K562 (cell line): ENCODE measurements around the gene DTNBP1. TPM values are rescaled to one million over a fixed set of nuclear protein-coding genes. Genes with fewer than 3 reads are reported as not detected.

Experiments
- ATAC-seq: fragments of 200-7000 bp; cut with Tn5 transposase; 3 replicates; pipeline ENCODE4 v1.9.1; 2020; ENCODE audit warnings: moderate library complexity
- BruUV-seq: library from RNA; stranded (reverse); fragments of 400-500 nt; replicated peaks from 2 replicates; lab custom pipeline; 2021; lab: Mats Ljungman, UMichigan
- CTCF ChIA-PET: fragments of 300-600 bp; formaldehyde crosslinking; extraction: SDS; loops from one replicate; lab custom pipeline; 2021; ENCODE audit warnings: low intra/inter-chr PET ratio; lab: Yijun Ruan, JAX
- POLR2A ChIA-PET: fragments of 300-600, 350-650 bp; sonication (Branson Sonifier 250); formaldehyde crosslinking; extraction: SDS; loops from one replicate; lab custom pipeline; 2021; ENCODE audit warnings: antibody characterized with exemption, inconsistent platforms; lab: Yijun Ruan, JAX
- DNase-seq, 4 experiments: peaks; one replicate each; pipeline versions ENCODE4 v3.0.0 to v3.0.0-alpha.2; 2011 to 2018; ENCODE audit warnings: low spot score in 3 of 4, mixed read lengths in 3 of 4; ENCODE audit errors: extremely low read depth in 1 of 4
- FAIRE-seq: peaks from 2 replicates; lab custom pipeline; 2011; peaks lifted over from hg19 to GRCh38; lab: Jason Lieb, UNC
- H2AFZ ChIP-seq: 2 replicates; pipeline ENCODE4 v1.6.0; 2011; ENCODE audit warnings: low read depth, low read length, control low read depth, inconsistent platforms
- H3K27ac ChIP-seq: fragments of 200-600 bp; 3 replicates; pipeline ENCODE4 v1.8.0; 2011; ENCODE audit warnings: low read depth, mild to moderate bottlenecking, control low read depth, inconsistent platforms, low read length, moderate library complexity, mixed read lengths; ENCODE audit errors: extremely low read depth
- H3K27me3 ChIP-seq, 2 experiments: fragments of 300-600 bp in 1 of 2; 2 replicates in 1 of 2; 3 replicates in 1 of 2; pipeline versions ENCODE4 v1.6.0 to v1.8.0; 2011; ENCODE audit warnings: inconsistent platforms in 2 of 2, low read length in 2 of 2, mild to moderate bottlenecking in 1 of 2, mixed read lengths in 1 of 2, moderate library complexity in 1 of 2; ENCODE audit not compliant: control insufficient read depth in 2 of 2, insufficient read depth in 2 of 2
- H3K36me3 ChIP-seq: fragments of 300-600 bp; 3 replicates; pipeline ENCODE4 v1.8.0; 2011; ENCODE audit warnings: mild to moderate bottlenecking, low read length, inconsistent platforms; ENCODE audit not compliant: control insufficient read depth, insufficient read depth
- H3K4me1 ChIP-seq, 2 experiments: fragments of 200-600 bp in 1 of 2; replicated peaks in 1 of 2; 2 replicates in 1 of 2; 3 replicates in 1 of 2; pipeline versions ENCODE4 v1.5.1 to v1.8.0; 2011; ENCODE audit warnings: inconsistent platforms in 2 of 2, low read length in 2 of 2, mild to moderate bottlenecking in 1 of 2, mixed read lengths in 1 of 2, moderate library complexity in 1 of 2; ENCODE audit not compliant: control insufficient read depth in 2 of 2, insufficient read depth in 2 of 2
- H3K4me2 ChIP-seq: 2 replicates; pipeline ENCODE4 v1.6.1; 2011; ENCODE audit warnings: low read length, control low read depth, inconsistent platforms, mixed read lengths; ENCODE audit not compliant: insufficient read depth
- H3K4me3 ChIP-seq: fragments of 200-600 bp; sonication (generic), shearing (Covaris generic); 2 replicates; pipeline ENCODE4 v1.5.1; 2016; ENCODE audit warnings: control low read depth, inconsistent platforms
- H3K79me2 ChIP-seq: fragments of 200-600 bp; 3 replicates; pipeline ENCODE4 v1.8.0; 2011; ENCODE audit warnings: low read length, inconsistent platforms; ENCODE audit not compliant: control insufficient read depth, insufficient read depth
- H3K9ac ChIP-seq, 2 experiments: 2 replicates each; pipeline versions ENCODE4 v1.6.0 to v1.6.1; 2011; ENCODE audit warnings: low read depth in 2 of 2, low read length in 2 of 2, control low read depth in 1 of 2, inconsistent platforms in 1 of 2, mild to moderate bottlenecking in 1 of 2, mixed read lengths in 1 of 2; ENCODE audit not compliant: insufficient read depth in 1 of 2
- H3K9me1 ChIP-seq: one replicate; pipeline ENCODE4 v1.6.0; 2011; ENCODE audit warnings: inconsistent platforms, mild to moderate bottlenecking, low read length, moderate library complexity; ENCODE audit not compliant: control insufficient read depth, insufficient read depth
- H3K9me3 ChIP-seq: replicated peaks from 2 replicates; pipeline ENCODE4 v1.5.1; 2011; ENCODE audit warnings: low read depth, low read length, inconsistent platforms; ENCODE audit not compliant: control insufficient read depth, insufficient read depth
- H4K20me1 ChIP-seq: replicated peaks from 2 replicates; pipeline ENCODE4 v1.6.1; 2011; ENCODE audit warnings: low read length, inconsistent platforms, mixed read lengths; ENCODE audit not compliant: control insufficient read depth, insufficient read depth
- EGR1 ChIP-seq: fragments of 450-650 bp; conservative IDR thresholded peaks from 2 replicates; pipeline ENCODE4 v1.6.1; 2017; ENCODE audit warnings: mild to moderate bottlenecking
- NFYB ChIP-seq: IDR thresholded peaks from 2 replicates; pipeline ENCODE4 v1.6.1; 2011; ENCODE audit warnings: mild to moderate bottlenecking, moderate library complexity; ENCODE audit not compliant: insufficient read length; ENCODE audit errors: extremely low read depth
- RAD21 ChIP-seq, 2 experiments: fragments of 250-450 bp in 1 of 2; fragments of 450-650 bp in 1 of 2; sonication (Bioruptor Pico) in 1 of 2; formaldehyde crosslinking in 1 of 2; IDR thresholded peaks in 1 of 2; conservative IDR thresholded peaks in 1 of 2; 2 replicates each; pipeline versions ENCODE4 v1.4.0 to v1.8.0; 2020 to 2022; ENCODE audit warnings: mild to moderate bottlenecking in 2 of 2, moderate library complexity in 1 of 2
- SMC3 ChIP-seq: conservative IDR thresholded peaks from 2 replicates; pipeline ENCODE4 v1.6.1; 2011; ENCODE audit warnings: low read depth, low read length, improper control_type of control experiment; ENCODE audit not compliant: insufficient read depth
- WGBS: fragments of 100-300 bp; shearing (Covaris generic); methylation state at CpG from one replicate; pipeline ENCODE4 v1.1.6; 2016; ENCODE audit warnings: low coverage, mixed read lengths; ENCODE audit not compliant: insufficient coverage; ENCODE audit errors: missing lambda C conversion rate; 5-methylcytosine and 5-hydroxymethylcytosine counted together
- in situ Hi-C: fragments of 300-500 bp; cut with MboI; formaldehyde crosslinking; loops from 4 replicates; pipeline ENCODE4 v1.15.0; 2018; ENCODE audit warnings: inconsistent platforms, mixed read lengths
- intact Hi-C: fragments of 100-400 bp; cut with micrococcal nuclease; formaldehyde crosslinking; loops from 2 replicates; pipeline ENCODE4 v1.14.2; 2022
- polyA plus RNA-seq, 8 experiments: library from polyadenylated mRNA; depleted of rRNA in 4 of 8; stranded (reverse) in 5 of 8; unstranded in 3 of 8; fragments of >200 nt; fragmentation: Nextera tagmentation in 2 of 8; fragmentation: Illumina TruSeq in 1 of 8; extraction: Ambion mirVana in 2 of 8; extraction: Trizol in 1 of 8; gene quantifications; 2 replicates each; pipeline versions ENCODE4 v1.2.1 to v1.2.3, GENCODE V29; 2011 to 2014; ENCODE audit warnings: inconsistent platforms in 1 of 8, missing spikeins in 1 of 8
- total RNA-seq, 7 experiments: library from RNA; depleted of rRNA in 6 of 7; stranded (reverse); fragments of >200 nt in 6 of 7; fragmentation: Illumina TruSeq in 2 of 7; extraction: Trizol in 2 of 7; gene quantifications; 2 replicates each; pipeline versions ENCODE4 v1.2.1 to v1.2.3, GENCODE V29; 2011 to 2021; ENCODE audit warnings: low replicate concordance in 1 of 7
- TF ChIP-seq, protein P1 (sequence below), 3 experiments: IDR thresholded peaks in 2 of 3; conservative IDR thresholded peaks in 1 of 3; 2 replicates each; pipeline ENCODE4 v1.5.1; 2011 to 2012; ENCODE audit warnings: low read length in 3 of 3, mild to moderate bottlenecking in 3 of 3, control low read depth in 2 of 3, improper control_type of control experiment in 1 of 3, inconsistent platforms in 1 of 3, low read depth in 1 of 3, mixed read lengths in 1 of 3, moderate library complexity in 1 of 3; ENCODE audit not compliant: insufficient read depth in 2 of 3
- TF ChIP-seq, protein P2 (sequence below): fragments of 450-650 bp; IDR thresholded peaks from 2 replicates; pipeline ENCODE4 v1.6.1; 2016; ENCODE audit warnings: mild to moderate bottlenecking

Gene DTNBP1
- total and polyA plus RNA-seq, 9 of the 15 experiments (the other 6 are each of a cell fraction or from before 2014, with no cell fraction given) = 16.7 to 54.5 (median 21.4) TPM

GRCh38 chr6:15642276-15642675, 20.6 kb downstream of the DTNBP1 start:
- Histone ChIP-seq H3K27me3 (no peaks in the 10 kb centered on the region), H4K20me1 (no peaks in the 10 kb centered on the region), H3K9ac (no peak overlapping the region), H3K4me3 (no peak overlapping the region), H3K4me1 (no peaks in the 10 kb centered on the region), H3K9me3 (0 out of 2 replicates have a peak, but pooled peaks cover 3% of the 10 kb centered on the region), H3K4me2 (no peak overlapping the region), H3K27ac (no peak overlapping the region), H2AFZ (no peak overlapping the region), H3K36me3 (peaks cover 7% of the 10 kb centered on the region; the same call in 2 of the 3 replicates), H3K9me1 (no peaks in the 10 kb centered on the region), H3K79me2 (peaks cover 19% of the 10 kb centered on the region; the same call in 2 of the 3 replicates)
- FAIRE-seq (no peak), ATAC-seq (peak; percentile 90), DNase-seq (peak in 2 of 4 experiments; percentile 29 to 37)
- in situ Hi-C loops = no loop called here
- ChIA-PET POLR2A (interaction anchor here (1.5 kb wide), 1 partner anchor 11 kb away, joined by 3 read pairs; no protein-coding TSS in a partner anchor), CTCF (no interaction called here)
- WGBS = 38% methylated on average over 4 of the region's 4 CpGs
- no TSS peak for BruUV-seq
- intact Hi-C loops = no loop called here
- TF ChIP-seq SMC3 (0 out of 2 replicates have a peak, but pooled peaks have one; percentile 23), NFYB (no peak), EGR1 (no peak; the same call in 1 of the 2 replicates), RAD21 (CRISPR knock-in tag; conservative IDR thresholded peaks at IDR 0.05 in 1 of 2, IDR thresholded peaks at IDR 0.05 in 1 of 2) (peak in 1 of 2 experiments; percentile 46; a peak in 2 of 4 replicates)
- TF ChIP-seq, protein P1, sequence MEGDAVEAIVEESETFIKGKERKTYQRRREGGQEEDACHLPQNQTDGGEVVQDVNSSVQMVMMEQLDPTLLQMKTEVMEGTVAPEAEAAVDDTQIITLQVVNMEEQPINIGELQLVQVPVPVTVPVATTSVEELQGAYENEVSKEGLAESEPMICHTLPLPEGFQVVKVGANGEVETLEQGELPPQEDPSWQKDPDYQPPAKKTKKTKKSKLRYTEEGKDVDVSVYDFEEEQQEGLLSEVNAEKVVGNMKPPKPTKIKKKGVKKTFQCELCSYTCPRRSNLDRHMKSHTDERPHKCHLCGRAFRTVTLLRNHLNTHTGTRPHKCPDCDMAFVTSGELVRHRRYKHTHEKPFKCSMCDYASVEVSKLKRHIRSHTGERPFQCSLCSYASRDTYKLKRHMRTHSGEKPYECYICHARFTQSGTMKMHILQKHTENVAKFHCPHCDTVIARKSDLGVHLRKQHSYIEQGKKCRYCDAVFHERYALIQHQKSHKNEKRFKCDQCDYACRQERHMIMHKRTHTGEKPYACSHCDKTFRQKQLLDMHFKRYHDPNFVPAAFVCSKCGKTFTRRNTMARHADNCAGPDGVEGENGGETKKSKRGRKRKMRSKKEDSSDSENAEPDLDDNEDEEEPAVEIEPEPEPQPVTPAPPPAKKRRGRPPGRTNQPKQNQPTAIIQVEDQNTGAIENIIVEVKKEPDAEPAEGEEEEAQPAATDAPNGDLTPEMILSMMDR (IDR thresholded peaks at IDR 0.05 in 2 of 3, conservative IDR thresholded peaks at IDR 0.05 in 1 of 3; ENCODE audit: insufficient read depth in 2 of 3, low read depth in 1 of 3, low read length in 3 of 3) = peak; percentile 57 to 68 (median 67)
- TF ChIP-seq, protein P2, sequence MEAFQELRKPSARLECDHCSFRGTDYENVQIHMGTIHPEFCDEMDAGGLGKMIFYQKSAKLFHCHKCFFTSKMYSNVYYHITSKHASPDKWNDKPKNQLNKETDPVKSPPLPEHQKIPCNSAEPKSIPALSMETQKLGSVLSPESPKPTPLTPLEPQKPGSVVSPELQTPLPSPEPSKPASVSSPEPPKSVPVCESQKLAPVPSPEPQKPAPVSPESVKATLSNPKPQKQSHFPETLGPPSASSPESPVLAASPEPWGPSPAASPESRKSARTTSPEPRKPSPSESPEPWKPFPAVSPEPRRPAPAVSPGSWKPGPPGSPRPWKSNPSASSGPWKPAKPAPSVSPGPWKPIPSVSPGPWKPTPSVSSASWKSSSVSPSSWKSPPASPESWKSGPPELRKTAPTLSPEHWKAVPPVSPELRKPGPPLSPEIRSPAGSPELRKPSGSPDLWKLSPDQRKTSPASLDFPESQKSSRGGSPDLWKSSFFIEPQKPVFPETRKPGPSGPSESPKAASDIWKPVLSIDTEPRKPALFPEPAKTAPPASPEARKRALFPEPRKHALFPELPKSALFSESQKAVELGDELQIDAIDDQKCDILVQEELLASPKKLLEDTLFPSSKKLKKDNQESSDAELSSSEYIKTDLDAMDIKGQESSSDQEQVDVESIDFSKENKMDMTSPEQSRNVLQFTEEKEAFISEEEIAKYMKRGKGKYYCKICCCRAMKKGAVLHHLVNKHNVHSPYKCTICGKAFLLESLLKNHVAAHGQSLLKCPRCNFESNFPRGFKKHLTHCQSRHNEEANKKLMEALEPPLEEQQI = no peak
